ENCODE results near the gene CDH23. TPM values are rescaled to one million over a fixed set of nuclear protein-coding genes. Genes with fewer than 3 reads are reported as not detected.

CDH23 gene
- polyA plus RNA-seq, 1 donor from 2014 or later: 6.6 TPM

- no peak for TF ChIP-seq POLR2AphosphoS5 (IDR thresholded peaks at IDR 0.05)
- TF ChIP-seq RAD21 (conservative IDR thresholded peaks at IDR 0.05): no peak
Observed at GRCh38 chr10:71844084-71844483, 447.4 kb downstream of the CDH23 start (continued).

DNA sequence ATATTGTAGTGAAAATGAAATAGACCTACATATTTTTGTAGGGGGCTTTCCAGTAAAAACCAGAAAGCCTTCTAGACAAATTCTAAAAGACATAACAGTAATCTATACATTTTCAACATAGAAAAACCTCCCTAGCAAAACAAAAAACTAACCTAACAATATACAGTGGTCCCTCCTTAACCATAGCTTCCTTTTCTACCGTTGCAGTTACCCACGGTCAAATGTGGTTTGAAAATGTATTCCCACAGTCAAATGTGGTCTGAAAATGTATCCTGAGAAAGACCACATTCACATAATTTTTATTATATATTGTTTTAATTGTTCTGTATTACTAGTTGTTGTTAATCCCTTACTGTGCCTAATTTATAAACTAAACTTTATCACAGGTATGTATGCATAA, 448.0 kb downstream of the CDH23 start:
- Histone ChIP-seq H4K20me1 (ENCODE audit: insufficient read depth) (peaks cover 6% of the 10 kb centered on the region), H3K79me2 (replicated peaks; ENCODE audit: insufficient read depth, low read length) (peaks cover 87% of the 10 kb centered on the region), H3K27ac (ENCODE audit: low read length) (no peak overlapping the region), H2AFZ (ENCODE audit: low read depth, low read length) (no peak overlapping the region), H3K9me2 (ENCODE audit: insufficient read depth, low read length) (no peaks in the 10 kb centered on the region), H3K4me2 (ENCODE audit: low read length) (no peak overlapping the region), H3F3A (ENCODE audit: insufficient read depth, low read length, poor library complexity, severe bottlenecking) (peaks cover 11% of the 10 kb centered on the region), H3K9ac (ENCODE audit: low read length) (no peak overlapping the region), H3K27me3 (ENCODE audit: insufficient read depth, low read depth, low read length) (no peaks in the 10 kb centered on the region), H3K36me3 (ENCODE audit: insufficient read depth, low read length) (no peaks in the 10 kb centered on the region), H3K4me3 (ENCODE audit: low read length) (no peak overlapping the region), H3K9me3 (ENCODE audit: low read length) (no peaks in the 10 kb centered on the region)
- TF ChIP-seq RAD21 (conservative IDR thresholded peaks at IDR 0.05): no peak
- TF ChIP-seq, protein P1, sequence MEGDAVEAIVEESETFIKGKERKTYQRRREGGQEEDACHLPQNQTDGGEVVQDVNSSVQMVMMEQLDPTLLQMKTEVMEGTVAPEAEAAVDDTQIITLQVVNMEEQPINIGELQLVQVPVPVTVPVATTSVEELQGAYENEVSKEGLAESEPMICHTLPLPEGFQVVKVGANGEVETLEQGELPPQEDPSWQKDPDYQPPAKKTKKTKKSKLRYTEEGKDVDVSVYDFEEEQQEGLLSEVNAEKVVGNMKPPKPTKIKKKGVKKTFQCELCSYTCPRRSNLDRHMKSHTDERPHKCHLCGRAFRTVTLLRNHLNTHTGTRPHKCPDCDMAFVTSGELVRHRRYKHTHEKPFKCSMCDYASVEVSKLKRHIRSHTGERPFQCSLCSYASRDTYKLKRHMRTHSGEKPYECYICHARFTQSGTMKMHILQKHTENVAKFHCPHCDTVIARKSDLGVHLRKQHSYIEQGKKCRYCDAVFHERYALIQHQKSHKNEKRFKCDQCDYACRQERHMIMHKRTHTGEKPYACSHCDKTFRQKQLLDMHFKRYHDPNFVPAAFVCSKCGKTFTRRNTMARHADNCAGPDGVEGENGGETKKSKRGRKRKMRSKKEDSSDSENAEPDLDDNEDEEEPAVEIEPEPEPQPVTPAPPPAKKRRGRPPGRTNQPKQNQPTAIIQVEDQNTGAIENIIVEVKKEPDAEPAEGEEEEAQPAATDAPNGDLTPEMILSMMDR (IDR thresholded peaks at IDR 0.05; ENCODE audit: poor library complexity, severe bottlenecking): no peak

DNA sequence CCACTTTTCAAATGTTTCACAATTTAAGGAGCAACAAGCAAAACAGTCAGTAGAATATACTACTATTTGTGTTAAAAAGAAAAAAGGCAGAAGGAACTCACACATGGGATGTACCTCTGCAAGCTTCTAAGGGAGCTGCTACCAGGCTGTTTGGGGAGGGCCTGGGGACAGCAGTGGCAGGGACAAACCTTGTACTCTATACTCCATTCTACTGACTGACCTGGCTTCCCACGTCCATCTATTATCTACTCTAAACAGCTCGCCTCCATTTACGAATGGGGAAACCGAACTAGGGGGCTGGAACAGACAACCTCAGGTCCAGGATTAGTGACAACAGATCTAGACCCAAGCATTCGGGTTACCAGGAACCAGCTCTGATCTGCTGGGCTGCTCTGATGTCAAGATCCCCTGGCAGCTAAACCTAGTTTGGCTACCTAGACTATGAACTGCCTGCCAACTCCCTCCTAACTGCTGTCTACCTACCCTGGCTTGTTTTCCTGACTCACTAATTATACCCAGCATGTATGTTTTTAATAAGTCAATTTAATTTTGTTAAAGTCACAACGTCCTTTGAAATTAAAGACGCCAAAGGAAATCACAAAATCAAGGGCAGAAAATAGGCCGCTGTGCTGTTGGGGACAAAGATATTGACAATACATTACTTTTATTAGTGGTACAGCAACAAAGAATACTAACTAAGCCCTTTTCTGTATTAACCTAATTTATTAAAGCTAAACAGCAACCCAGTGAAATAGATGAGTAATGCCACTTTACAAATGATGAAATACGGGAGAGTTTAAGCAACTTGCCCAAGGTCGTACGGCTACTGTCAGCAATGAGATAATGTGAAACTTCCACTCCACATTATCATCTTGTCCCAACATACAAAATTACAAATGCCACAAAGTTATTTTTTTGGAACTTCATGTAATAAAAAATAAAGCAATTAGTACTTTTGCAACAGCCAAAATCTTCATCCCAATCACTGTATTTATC, 449.0 kb downstream of the CDH23 start:
- H3K9ac ChIP-seq (ENCODE audit: low read length): no peak overlapping the region
- TF ChIP-seq EP300 (conservative IDR thresholded peaks at IDR 0.05; ENCODE audit: poor library complexity, severe bottlenecking) (no peak), TAF1 (IDR thresholded peaks at IDR 0.05; ENCODE audit: low read depth) (no peak), POLR2AphosphoS5 (IDR thresholded peaks at IDR 0.05) (no peak), SMC3 (conservative IDR thresholded peaks at IDR 0.05; ENCODE audit: poor library complexity) (no peak), REST (IDR thresholded peaks at IDR 0.05; ENCODE audit: borderline replicate concordance) (no peak), MXI1 (conservative IDR thresholded peaks at IDR 0.05; ENCODE audit: poor library complexity, severe bottlenecking) (no peak), RAD21 (conservative IDR thresholded peaks at IDR 0.05) (no peak)
- TF ChIP-seq, protein P1 (IDR thresholded peaks at IDR 0.05; ENCODE audit: poor library complexity, severe bottlenecking): no peak
- H3K4me3 ChIP-seq (ENCODE audit: low read length): no peak overlapping the region
- no peak overlapping the region for H3K4me2 ChIP-seq (ENCODE audit: low read length)
- H3K79me2 ChIP-seq (replicated peaks; ENCODE audit: insufficient read depth, low read length): peaks cover 97% of the 10 kb centered on the region
- no peaks in the 10 kb centered on the region for H3K36me3 ChIP-seq (ENCODE audit: insufficient read depth, low read length)
- peaks cover 12% of the 10 kb centered on the region for H3F3A ChIP-seq (ENCODE audit: insufficient read depth, low read length, poor library complexity, severe bottlenecking)
- H3K9me2 ChIP-seq (ENCODE audit: insufficient read depth, low read length): no peaks in the 10 kb centered on the region
- no peaks in the 10 kb centered on the region for H3K9me3 ChIP-seq (ENCODE audit: low read length)
- no peak overlapping the region for H2AFZ ChIP-seq (ENCODE audit: low read depth, low read length)
- H3K27me3 ChIP-seq (ENCODE audit: insufficient read depth, low read depth, low read length): no peaks in the 10 kb centered on the region
- no peak overlapping the region for H3K27ac ChIP-seq (ENCODE audit: low read length)
- H4K20me1 ChIP-seq (ENCODE audit: insufficient read depth): peaks cover 6% of the 10 kb centered on the region

All from neural cell (in vitro differentiated cells).